HG02571 (cell line): Measurements from ENCODE around the gene GPR3.
"Not testable (repeated sequence)": the region's sequence is repeated elsewhere in the genome, so short reads cannot be mapped to it uniquely, and the experiment has no call there.

Experiments
- ATAC-seq: cut with Tn5 transposase; IDR thresholded peaks from one replicate; pipeline ENCODE4 v1.9.1; 2021; ENCODE audit warnings: mild to moderate bottlenecking, moderate library complexity; ENCODE audit not compliant: unreplicated experiment

The GPR3 gene

GRCh38 chr1:27418326-27419185 lies 26.1 kb downstream of the GPR3 start:
- ATAC-seq = no peak

- ATAC-seq = no peak
Measured at GRCh38 chr1:27423709-27424108, 31.3 kb downstream of the GPR3 start.

DNA sequence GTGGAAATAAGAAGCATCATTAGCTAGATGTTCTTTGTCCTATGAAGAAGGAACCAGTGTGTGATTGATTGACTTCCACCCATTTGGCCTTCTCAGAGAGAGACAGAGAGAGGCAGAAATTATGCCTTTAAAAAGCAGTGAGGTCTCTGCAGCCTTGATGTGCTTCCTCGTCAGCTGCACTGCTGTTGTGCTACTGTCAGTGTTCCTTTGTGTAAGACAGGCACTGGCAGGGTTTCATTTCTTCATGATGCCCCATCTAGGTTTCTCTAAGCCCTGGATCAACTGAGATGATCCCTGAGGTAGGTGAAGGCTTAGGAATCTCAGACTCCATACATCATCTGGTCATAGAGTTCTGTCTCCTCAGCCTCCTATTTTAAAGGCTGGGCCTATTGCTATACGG lies 34.9 kb downstream of the GPR3 start:
- no peak for ATAC-seq

DNA sequence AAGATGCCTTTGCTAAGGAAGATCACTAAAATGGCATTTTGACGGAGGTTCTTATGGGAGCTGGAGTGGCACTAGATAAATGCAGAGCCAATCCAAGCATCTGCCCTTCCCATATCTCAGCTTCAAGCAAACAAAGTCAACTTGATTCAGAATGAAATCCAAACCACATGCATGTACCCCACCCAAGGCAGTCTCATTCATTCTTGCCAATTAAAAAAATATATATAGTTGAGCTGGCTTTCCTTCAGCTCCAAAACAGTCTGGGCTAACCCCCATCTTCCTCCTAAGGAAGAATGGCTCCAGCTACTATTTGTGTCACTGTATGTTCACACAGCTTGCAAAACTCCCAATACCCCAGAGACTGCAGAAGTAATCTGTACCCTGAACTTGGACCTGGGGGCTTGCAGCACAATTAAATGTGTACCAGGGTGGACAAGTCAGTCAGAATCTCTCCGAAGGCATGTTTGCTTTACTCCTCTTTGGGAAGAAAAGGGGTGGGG lies 35.4 kb downstream of the GPR3 start:
- no peak for ATAC-seq

DNA sequence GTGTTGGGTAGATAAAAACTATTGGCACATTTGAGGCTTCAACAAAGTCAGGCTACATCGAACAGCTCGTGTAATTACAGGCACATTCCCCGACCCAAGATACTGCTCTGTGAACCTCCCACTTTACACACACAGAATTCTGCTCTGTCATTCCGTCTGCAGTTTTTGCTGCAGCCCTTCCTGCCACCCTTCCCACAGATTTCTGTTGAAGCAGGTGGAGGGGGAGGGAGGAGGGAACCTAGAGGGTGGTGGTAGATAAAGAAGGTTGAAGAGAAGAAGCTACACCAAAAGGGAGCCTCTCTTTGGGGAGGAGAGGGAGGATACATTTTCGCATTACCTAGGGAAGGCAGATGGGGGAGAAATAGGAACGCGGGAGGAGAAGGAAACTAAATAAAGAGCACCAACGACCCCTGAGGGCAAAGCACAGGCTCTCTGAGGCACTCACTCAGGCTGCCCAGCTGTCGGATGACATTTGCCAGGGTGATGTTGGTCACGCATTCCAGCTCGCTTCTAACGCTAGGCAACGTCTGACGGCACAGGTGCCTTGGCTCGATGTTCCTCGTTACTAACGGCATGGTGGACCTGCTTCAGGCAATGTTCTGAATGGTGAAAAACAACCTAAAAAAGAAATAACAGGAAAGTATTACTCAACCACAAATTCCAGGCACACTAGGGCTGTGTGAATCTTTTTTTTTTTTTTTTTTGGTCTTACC lies 36.0 kb downstream of the GPR3 start:
- ATAC-seq = no peak

DNA sequence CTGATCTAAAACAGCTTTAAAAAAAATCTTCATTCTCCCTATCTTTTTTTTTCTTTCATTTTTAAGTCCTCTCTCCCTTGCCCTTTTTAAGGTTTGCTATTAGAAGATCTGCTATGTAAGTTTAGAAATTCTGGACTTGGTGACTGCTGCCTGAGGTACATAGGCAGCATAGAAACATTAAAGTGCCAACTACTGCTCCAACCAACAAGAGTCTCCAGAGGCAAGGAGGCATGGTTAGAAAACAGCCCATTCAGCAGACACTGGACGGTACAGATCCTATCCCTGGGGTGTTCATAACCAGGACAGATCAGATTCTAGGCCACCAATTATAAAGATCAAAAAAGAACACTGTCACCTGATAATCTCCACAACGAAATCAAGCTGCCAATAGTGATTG lies 36.6 kb downstream of the GPR3 start:
- ATAC-seq = no peak

DNA sequence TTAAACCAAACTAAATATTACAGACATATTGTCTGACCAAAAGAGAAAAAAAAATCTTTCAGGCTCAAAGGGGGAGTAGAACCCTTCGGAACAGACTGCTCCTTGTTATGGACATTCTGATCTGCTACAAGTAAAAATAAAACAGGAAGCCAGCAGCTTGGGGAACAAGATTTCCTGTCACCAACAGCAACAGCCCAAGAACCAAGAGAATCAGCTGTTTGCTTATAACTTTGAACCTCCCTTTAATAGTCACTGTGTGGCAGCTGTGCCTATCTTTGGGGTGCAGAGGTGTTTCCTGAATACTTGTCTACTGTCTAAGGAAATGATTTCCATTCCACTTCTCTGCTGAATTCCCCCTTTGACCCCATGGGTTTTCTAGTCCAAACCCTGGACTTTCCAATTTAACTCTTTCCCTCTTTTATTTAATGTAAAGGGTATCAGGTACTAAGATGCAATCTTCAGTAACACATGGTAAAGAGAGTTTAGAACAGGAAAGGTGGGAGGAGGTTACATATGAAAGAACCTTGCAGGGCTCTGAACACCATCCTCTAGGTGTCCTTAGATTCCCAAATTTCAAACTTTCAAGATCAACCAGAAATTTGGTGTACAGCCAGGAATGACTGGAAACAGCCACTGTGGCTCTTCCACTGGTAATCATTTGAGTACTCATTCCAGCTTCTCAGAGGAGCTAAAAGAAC lies 38.6 kb downstream of the GPR3 start:
- ATAC-seq = no peak

DNA sequence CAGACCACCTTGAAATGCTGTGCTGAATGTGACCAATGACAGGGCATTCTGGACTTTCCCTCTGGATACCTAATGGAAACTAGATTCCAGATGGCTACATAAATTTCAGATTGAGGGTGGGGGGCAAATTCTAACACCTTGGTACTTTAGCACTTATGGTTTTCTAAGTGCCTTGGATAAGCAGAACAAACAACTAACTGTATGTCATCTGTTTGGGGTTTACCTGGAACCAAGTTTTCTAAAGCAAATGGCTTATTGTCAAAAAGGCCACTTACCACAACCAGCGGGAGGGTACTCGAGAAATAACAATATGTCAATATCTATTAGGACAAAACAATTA lies 39.1 kb downstream of the GPR3 start:
- no peak for ATAC-seq

DNA sequence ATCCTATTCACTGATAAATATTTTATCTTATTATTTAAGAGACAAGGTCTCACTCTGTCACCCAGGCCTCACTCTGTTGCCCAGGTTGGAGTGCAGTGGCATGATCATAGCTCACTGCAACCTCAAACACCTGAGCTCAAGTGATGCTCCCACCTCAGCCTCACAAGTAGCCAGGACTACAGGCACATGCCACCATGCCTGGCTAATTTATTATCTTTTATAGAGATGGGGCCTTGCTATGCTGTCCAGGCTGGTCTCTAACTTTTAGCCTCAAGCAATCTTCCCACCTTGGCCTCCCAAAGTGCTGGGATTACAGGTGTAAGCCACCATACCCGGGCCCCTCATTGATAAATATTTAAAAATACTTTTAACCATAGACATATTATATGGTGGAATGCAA lies 40.3 kb downstream of the GPR3 start:
- ATAC-seq = not testable (repeated sequence)

DNA sequence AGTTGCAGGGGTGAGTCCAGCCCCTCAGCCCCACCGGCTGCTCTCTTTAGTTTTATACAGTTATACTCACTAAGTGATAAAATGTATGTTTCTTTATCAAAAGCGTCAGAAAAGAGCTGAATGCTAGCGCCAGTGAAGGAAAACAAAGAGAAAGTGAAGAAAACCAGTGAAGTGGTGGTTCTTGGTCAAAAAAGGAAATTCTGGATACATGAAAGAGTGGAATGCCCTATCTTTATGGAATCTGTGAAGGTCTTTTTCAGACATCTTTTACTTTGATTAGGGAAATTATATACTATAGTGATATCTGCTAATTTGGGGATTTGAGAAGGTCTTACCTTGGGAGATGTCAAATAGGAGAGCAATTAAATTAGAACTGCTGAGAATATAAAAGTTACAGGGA lies 41.3 kb downstream of the GPR3 start:
- no peak for ATAC-seq

DNA sequence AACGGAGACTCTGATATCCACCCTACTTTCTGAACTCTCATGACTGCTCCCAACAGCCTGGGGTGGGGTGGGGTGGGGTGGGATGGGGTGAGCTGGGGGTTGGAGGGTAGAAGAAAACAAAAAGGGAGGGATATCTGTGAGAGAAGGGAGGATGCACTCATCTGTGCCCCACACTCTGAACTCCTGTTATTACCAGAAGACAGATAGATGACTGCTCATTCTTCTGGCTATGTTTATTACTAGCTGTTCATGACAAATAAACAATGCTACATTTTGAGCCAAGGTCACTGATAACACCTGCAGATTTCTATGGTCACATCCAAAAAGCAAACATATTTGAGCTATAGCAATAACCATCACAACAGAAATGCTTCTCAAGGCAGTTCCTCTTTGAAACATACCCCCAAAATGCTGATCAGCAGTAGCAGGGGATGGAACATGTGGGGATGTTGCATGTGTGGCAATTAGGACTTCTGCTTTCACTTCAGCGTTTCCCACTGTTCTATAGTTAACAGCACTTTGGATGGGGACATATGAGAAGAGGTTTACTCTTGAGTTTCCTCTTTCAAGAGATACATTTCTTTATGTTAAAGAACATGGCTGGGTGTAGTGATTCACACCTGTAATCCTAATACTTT lies 43.3 kb downstream of the GPR3 start:
- no peak for ATAC-seq

- no peak for ATAC-seq
Measured at GRCh38 chr1:27436204-27437159, 44.1 kb downstream of the GPR3 start.

GRCh38 chr1:27438621-27439061 lies 46.2 kb downstream of the GPR3 start:
- ATAC-seq = no peak

DNA sequence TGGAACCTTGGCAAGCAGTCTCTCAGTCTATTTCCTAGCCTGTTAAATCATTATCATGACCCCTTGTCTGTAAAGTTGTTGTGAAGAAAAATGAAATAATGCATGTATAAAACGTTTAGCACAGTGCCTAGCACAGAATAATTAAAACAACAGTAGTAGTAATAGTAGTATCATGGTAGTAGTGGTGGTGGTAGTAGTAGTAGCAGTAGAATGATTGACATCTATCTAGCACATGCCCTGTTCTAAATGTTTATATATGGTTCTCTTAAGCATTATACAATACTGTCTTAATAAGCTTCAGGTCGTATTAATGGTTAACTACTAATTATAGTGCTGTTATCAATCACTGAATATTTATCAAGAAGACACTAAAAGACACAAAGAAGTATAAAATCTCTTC lies 46.7 kb downstream of the GPR3 start:
- no peak for ATAC-seq

GRCh38 chr1:27444632-27445031 lies 52.2 kb downstream of the GPR3 start:
- no peak for ATAC-seq
